AG09309 (cell line): ENCODE measurements around the gene ELOVL3.

Experiments
- DNase-seq: peaks from one replicate; pipeline ENCODE4 v3.0.0-alpha.2; 2010; ENCODE audit warnings: low read depth
- H3K4me3 ChIP-seq: 2 replicates; pipeline ENCODE4 v1.5.1; 2011; ENCODE audit warnings: mild to moderate bottlenecking, low read depth, low read length, moderate library complexity; ENCODE audit not compliant: control insufficient read depth
- TF ChIP-seq, protein P1 (sequence below): IDR thresholded peaks from 2 replicates; pipeline ENCODE4 v1.5.1; 2011; ENCODE audit warnings: mild to moderate bottlenecking, low read depth, low read length, inconsistent platforms; ENCODE audit not compliant: insufficient read depth, control insufficient read depth; ENCODE audit errors: missing control alignments

Gene ELOVL3

GRCh38 chr10:102234888-102235597 lies 8.9 kb downstream of the ELOVL3 start:
- H3K4me3 ChIP-seq: no peak overlapping the region
- DNase-seq: no peak
- TF ChIP-seq, protein P1, sequence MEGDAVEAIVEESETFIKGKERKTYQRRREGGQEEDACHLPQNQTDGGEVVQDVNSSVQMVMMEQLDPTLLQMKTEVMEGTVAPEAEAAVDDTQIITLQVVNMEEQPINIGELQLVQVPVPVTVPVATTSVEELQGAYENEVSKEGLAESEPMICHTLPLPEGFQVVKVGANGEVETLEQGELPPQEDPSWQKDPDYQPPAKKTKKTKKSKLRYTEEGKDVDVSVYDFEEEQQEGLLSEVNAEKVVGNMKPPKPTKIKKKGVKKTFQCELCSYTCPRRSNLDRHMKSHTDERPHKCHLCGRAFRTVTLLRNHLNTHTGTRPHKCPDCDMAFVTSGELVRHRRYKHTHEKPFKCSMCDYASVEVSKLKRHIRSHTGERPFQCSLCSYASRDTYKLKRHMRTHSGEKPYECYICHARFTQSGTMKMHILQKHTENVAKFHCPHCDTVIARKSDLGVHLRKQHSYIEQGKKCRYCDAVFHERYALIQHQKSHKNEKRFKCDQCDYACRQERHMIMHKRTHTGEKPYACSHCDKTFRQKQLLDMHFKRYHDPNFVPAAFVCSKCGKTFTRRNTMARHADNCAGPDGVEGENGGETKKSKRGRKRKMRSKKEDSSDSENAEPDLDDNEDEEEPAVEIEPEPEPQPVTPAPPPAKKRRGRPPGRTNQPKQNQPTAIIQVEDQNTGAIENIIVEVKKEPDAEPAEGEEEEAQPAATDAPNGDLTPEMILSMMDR: no peak

GRCh38 chr10:102235598-102235920 lies 9.5 kb downstream of the ELOVL3 start:
- no peak overlapping the region for H3K4me3 ChIP-seq
- TF ChIP-seq, protein P1: no peak
- DNase-seq: no peak

DNA sequence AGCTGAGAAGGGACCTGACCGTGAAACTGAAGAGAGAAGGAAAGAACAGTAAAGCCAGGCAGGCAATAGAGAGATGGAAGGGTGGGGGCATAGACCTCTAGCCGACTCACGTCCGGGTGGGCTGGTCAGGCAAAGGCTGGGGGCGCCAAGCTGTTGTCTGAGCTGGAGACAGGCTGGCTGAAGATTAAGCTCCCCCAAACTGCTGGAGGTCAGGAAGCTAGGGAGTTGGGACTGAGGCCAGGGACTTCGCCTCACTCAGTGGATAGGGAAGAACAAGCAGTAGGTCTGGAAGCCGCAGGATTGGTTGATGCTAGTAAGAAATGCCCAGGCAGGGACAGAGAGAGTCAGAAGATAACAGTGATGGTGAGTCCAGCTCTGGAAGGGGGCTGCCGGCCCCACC lies 9.9 kb downstream of the ELOVL3 start:
- no peak overlapping the region for H3K4me3 ChIP-seq
- DNase-seq: no peak
- TF ChIP-seq, protein P1: no peak

DNA sequence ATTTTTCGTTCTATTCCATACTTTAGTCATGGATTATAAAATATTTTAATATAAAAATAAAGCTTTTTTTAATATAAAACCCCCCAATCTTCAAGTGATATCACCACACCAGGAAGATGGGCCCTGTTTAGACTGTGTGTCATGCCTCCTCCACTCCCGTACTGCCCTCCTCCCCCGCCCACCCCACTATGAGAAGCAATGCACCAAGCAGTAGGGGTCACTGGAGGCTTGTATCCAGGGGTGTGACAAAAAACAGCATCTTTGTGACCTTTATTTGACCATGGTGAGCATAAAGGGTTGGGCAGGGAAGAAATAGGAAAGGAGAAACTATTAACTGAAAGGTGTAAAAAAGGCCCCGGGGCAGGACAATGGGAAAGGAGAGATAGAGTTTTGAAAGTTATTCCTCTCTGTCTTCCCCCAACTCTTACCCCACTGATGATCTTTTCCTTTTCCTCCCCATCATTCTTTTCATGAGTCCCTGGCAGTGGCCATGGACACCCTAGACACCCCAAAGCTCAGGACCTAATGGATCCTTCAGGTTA lies 11.7 kb downstream of the ELOVL3 start:
- TF ChIP-seq, protein P1: no peak
- no peak overlapping the region for H3K4me3 ChIP-seq
- DNase-seq: no peak

GRCh38 chr10:102240467-102241031 lies 14.4 kb downstream of the ELOVL3 start:
- peak overlapping the region; percentile 81 for H3K4me3 ChIP-seq
- DNase-seq: no peak
- TF ChIP-seq, protein P1: no peak

GRCh38 chr10:102241032-102241443 lies 14.9 kb downstream of the ELOVL3 start:
- peak overlapping the region; percentile 81 for H3K4me3 ChIP-seq
- DNase-seq: no peak
- TF ChIP-seq, protein P1: no peak
